Skeletal muscle cell (primary cell): ENCODE results near the gene KIF21B.
A peak's percentile ranks its signal among the peaks of the same experiment; 100 is the strongest.

Experiments
- DNase-seq: peaks from one replicate; pipeline ENCODE4 v3.0.0-alpha.2; 2010; ENCODE audit warnings: low read depth
- H3K4me3 ChIP-seq: 2 replicates; pipeline ENCODE4 v1.5.1; 2011; ENCODE audit warnings: low read depth, mild to moderate bottlenecking, control low read depth, low read length, moderate library complexity

KIF21B gene, protein sequence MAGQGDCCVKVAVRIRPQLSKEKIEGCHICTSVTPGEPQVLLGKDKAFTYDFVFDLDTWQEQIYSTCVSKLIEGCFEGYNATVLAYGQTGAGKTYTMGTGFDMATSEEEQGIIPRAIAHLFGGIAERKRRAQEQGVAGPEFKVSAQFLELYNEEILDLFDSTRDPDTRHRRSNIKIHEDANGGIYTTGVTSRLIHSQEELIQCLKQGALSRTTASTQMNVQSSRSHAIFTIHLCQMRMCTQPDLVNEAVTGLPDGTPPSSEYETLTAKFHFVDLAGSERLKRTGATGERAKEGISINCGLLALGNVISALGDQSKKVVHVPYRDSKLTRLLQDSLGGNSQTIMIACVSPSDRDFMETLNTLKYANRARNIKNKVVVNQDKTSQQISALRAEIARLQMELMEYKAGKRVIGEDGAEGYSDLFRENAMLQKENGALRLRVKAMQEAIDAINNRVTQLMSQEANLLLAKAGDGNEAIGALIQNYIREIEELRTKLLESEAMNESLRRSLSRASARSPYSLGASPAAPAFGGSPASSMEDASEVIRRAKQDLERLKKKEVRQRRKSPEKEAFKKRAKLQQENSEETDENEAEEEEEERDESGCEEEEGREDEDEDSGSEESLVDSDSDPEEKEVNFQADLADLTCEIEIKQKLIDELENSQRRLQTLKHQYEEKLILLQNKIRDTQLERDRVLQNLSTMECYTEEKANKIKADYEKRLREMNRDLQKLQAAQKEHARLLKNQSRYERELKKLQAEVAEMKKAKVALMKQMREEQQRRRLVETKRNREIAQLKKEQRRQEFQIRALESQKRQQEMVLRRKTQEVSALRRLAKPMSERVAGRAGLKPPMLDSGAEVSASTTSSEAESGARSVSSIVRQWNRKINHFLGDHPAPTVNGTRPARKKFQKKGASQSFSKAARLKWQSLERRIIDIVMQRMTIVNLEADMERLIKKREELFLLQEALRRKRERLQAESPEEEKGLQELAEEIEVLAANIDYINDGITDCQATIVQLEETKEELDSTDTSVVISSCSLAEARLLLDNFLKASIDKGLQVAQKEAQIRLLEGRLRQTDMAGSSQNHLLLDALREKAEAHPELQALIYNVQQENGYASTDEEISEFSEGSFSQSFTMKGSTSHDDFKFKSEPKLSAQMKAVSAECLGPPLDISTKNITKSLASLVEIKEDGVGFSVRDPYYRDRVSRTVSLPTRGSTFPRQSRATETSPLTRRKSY (N-terminal part only)

DNA sequence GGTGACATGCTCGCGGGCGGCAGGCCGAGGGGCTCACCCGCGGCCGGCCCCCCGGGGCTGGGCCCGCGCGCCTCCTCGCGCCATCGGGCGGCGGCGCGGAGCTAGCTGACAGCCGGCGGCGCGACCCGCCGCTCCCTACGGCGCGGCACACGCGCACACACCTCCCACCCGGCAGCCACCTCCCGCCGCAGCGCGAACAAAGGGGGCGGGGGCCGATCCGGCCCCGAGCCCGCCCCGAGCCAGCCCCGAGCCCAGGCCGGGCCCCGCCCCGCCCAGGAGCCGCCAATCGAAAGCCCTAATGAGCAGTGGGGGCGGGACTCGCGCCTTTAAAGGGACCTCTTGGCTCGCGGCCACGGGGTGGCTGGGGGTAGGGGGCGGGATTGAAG is at the start of gene KIF21B:
TSS of gene KIF21B (minus strand) at position 198 of the 386 bp plus-strand sequence. CDS start 331 bp downstream, outside the sequence.
- peak within 1 kb of the TSS; percentile 55 for H3K4me3 ChIP-seq
- no peak for DNase-seq

DNA sequence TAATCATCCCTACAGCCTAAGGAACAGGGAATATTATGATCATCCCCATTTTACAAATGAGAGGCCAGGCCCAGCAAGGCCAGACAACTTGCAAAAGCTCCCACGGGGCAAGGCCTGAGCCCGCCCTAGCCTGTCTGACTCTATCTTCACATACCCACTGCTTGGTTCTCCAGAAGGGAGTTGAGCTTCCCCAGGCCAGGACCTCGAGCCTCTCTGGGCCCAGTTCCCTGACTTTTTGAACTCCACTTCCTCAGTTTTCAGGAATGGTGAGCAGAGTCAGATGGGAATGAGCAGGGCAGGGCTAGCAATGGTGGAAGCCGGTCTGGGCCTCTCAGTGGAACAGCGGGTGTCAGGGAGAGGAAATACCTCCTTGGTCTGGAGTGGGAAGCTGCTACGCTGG is 49.4 kb upstream of the KIF21B start:
- DNase-seq = no peak
- H3K4me3 ChIP-seq = no peak overlapping the region

DNA sequence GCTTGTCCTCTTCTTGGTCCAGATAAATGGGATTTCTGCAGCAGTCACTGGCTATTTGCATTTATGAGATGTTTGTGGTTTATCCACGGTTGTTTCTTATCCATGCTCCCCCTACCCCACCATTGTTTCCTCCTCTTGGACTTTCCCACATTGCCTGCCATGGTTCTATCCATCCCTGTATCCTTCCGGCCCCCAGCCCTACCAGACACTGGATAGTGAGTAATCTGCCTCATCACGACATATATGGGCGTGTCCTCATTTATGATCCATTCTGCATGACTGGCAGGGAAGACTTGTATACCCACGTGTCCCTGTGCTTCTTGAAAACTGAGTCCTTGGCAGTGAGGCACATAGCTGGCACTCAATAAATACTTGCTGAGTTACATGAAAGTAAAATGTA is 48.6 kb upstream of the KIF21B start:
- no peak for DNase-seq
- H3K4me3 ChIP-seq = no peak overlapping the region

DNA sequence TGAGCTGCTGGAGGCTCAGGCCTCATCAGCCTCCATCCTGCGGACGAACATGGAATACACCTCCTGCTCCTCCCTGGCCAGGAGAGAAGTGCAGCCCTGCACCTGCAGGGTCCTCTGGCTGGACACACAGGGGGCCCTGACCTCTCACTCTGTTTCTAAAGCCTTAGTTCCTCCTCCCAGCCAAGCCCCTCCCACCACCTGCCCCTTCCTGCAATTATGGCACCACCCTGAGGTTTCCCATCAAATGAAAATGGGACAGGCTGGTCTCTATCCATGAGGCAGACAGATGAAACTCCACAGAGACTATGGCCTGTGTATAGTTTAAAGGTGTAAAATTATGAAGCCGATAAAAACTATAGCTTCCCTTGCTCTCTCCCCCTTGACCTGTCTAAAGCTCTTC is 46.1 kb upstream of the KIF21B start:
- no peak overlapping the region for H3K4me3 ChIP-seq
- no peak for DNase-seq

DNA sequence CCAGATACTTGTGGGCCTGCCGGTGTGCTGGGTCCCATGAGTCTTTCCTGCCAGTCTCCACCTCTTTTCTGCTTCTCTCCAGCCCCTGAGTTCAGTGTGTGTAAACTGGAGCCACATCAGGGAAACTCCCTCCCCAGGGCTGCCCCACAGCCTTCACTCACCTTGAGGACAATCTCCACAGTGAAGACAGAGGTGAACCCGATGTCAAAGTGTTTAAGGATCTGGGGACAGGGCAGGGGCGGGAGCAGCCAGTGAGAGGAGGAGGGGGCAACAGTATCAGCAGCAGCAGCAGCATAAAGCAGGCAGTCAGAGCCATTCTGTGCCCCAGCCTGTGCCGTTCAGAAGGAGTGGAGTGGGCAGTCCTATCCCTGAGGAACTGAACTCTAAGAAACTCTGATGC is 45.5 kb upstream of the KIF21B start:
- no peak for DNase-seq
- H3K4me3 ChIP-seq = no peak overlapping the region

DNA sequence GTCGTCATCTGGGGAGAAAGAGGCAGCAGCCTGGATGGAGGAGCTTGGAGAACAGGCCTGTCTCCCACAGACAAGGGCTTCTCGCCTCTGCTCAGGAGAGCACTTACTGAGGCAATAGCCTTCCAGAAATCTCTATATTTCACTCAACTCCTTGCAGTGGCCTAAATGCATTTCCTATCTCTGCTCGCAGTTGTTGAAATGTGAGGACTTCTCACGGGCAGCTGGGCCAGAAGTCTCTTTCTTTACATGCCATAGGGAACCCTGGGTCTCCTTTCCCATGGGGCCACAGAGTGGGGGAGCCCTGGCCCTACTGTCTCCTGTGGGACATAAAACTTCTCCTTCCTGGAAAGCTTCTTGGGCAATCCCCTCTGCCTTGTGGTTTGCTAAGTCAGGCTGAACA is 43.5 kb upstream of the KIF21B start:
- no peak for DNase-seq
- no peak overlapping the region for H3K4me3 ChIP-seq

DNA sequence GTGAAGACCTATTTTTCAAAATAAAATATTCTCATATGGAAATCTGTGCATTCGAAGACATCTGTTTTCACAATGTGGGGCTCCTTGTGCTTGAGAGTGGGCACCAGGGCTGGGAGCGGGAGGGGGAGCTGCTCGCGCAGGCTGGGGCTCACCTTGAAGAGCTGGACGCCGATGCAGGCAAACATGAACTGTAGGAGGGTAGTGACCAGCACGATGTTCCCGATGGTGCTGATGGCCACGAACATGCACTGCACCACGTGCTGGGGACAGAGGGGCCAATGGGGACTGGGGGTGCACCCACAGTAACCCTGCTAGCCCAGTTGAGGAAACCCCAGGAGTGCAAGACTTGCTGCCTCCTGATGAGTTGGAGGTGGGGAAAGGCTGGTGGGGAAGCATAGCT is 42.2 kb upstream of the KIF21B start:
- no peak for DNase-seq
- H3K4me3 ChIP-seq = no peak overlapping the region

DNA sequence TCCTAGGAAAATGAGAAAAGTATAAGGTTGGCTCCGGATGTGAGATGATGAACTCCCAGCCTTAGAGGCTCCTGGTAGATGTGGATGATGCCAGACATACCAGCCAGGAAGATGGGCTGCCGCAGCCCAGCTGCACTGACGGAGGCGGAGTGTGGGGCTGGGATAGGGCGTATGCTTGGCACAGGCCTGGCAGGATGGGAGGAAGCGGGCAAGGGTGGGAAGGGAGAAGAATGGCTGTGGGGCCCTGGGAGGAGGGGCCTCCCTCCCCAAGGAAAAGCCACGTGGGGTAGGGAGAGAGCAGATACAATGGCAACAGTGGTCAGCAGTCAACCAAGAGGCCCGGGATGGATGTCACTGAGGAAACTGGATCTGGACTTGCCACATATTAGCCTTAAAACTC is 41.3 kb upstream of the KIF21B start:
- no peak overlapping the region for H3K4me3 ChIP-seq
- no peak for DNase-seq

DNA sequence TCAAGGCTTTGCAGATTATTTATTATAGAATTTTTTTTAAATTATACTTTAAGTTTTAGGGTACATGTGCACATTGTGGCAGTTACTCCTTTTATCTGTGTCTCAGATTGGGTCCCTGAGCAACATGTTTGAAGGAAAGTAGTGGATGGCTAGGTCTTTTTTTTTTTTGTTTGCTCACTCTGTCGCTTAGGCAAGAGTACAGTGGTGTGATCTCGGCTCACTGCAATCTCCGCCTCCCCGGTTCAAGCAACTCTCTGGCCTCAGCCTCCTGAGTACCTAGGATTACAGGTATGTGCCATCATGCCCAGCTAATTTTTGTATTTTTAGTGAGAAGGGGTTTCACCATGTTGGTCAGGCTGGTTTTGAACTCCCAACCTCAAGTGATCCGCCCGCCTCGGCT is 39.6 kb upstream of the KIF21B start:
- H3K4me3 ChIP-seq = no peak overlapping the region
- no peak for DNase-seq

DNA sequence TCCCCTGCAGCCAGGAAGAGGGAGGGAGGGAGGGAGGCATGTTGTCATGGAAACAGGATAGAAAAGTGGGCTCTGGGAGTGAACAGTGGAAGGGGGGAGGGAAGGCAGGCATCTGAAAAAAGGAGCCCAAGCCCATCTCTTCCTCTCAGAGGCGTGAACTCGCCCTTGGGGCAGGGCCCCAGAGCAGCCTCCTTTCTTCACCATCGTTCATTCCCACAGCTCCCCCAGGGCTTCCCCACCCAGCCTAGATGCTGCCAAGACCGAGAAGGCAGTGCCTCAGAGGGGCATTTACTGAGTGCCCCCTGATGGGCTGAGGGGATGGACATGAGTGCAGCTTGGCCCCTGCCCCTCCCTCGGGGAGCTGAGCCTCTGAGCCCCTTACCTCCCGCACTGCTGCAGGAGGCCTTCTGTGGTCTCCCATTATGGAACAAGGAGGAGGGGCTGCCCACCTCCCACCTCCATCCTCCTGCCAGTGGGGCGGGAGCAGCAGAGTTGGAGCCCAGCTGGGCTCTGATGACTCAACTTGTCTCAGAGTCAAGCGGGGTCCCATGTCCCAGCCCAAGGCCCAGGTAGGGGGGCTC is 39.1 kb upstream of the KIF21B start:
- DNase-seq = no peak
- H3K4me3 ChIP-seq = no peak overlapping the region

DNA sequence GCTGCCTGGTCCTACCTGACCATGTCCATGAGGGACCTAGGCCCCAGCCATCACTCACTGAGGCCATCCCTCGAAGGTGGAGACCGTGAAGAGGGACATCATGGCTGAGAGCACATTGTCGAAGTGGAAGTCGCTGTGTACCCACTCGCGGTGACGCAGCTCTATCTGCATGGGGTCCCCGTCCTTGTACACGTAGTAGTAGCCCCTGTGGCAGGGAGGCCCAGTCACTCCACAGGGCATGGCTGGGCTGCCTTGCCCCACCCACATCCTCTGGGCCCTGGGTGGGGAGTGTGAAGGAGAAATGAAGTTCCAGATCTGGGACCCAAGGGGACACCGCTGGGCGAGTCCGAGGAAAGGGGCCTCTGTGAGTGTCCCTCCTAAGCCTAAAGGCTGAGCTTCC is 38.4 kb upstream of the KIF21B start:
- DNase-seq = no peak
- H3K4me3 ChIP-seq = no peak overlapping the region

DNA sequence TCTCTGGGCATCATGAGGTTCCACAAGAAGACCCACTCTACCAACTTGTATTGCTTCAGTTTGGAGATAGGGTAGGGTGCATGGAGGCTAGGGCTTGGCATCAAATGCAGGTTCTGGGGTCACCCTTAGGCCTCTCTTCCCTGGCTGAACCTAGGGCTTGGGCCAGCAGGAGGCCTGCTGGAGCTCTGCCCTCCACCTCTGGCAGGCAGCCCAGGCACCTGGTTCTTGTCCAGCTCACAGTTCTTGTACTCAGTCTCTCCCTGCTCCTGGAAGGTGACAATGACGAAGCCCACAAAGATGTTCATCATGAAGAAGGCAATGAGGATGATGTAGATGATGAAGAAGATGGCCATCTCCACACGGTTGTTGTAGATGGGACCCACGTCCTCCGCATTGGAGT is 37.5 kb upstream of the KIF21B start:
- H3K4me3 ChIP-seq = no peak overlapping the region
- DNase-seq = no peak

DNA sequence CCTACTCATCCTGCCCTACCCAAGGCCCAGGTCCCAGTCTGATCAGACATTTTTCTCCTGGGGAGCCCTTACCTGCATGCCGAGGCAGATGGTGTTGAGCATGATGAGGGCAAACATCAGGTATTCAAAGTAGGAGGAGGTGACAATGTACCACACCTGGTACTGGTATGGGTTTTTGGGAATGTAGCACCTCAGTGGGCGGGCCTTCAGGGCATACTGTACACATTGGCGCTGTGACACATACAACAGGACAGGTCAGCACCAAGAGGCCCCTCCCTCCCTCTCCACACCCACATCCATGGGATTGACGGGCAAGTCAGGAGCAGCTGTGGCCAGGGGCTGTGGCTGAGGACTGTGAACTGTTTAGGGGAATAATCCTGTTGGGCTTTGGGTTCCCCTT is 37.1 kb upstream of the KIF21B start:
- no peak overlapping the region for H3K4me3 ChIP-seq
- no peak for DNase-seq

DNA sequence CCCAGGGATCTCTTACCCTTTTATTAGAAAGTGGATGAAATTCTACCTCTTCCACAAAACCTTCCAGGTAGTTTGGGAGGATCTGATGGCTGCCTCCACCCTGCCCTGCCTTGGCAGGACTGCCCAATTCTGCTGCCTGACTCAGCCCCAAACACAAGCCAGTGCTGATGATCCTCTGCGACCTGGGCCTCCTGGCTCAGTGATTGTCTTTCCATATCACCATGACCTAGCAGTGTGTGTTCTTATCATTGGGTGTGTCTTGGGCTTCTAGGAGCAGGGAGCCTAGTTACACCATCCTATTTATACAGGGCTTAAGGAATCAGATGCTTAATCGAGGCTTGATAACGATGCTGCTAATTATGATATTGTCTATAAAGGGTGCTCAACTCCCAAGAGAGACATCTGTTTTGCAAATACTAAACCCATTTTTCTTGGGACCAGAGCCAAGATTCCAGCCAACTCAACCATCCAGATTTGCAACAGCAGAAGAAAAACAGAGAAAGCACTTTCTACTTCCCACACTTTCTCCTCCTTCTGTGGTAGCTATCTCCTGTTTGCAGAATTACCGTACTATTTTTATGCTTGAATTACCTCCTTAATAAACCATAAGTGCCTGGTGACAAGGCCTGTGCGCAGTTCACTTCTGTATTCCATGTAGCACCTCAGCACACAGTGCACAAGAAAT is 36.5 kb upstream of the KIF21B start:
- H3K4me3 ChIP-seq = no peak overlapping the region
- no peak for DNase-seq

DNA sequence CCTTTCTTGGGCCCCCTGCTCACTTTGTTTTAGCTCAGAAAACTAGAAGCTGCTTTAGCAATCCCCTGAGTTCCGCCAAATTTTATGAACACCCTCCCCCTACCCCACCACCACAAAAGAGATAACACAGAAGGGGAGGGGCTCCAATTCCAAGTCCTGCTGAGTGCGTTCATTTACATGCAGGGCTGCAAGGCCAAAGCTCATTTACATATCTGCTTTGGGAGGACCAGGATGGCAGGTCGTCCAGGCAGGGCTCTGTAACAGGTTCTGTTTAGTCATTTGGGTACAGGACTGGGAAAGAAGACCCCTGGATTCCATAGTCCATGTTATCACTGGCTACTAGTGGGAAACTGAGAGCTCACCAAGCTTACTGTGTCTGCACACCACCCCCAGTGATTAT is 35.9 kb upstream of the KIF21B start:
- no peak for DNase-seq
- no peak overlapping the region for H3K4me3 ChIP-seq

DNA sequence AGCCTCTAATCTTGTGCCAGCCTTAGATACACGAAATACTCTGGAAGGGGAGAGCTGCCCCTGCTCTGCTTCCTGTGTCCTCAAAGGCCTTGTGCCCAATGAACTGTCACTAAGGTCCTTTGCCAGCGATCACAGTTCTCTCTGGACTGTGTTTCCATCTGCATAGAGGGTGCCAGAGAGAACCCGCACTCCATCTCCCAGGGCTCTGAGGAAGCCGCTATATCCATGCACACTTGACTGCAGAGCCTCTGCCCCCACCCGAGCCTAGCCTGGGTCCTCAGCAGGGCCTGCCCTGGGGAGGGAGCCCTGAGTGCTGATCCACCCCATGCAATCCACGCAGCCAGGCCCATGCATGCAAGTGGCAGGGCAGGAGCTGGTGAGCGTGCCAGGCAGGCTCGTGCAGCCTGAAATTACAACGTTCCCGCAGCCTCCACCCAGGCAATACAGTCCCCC is 30.6 kb upstream of the KIF21B start:
- no peak for DNase-seq
- no peak overlapping the region for H3K4me3 ChIP-seq

DNA sequence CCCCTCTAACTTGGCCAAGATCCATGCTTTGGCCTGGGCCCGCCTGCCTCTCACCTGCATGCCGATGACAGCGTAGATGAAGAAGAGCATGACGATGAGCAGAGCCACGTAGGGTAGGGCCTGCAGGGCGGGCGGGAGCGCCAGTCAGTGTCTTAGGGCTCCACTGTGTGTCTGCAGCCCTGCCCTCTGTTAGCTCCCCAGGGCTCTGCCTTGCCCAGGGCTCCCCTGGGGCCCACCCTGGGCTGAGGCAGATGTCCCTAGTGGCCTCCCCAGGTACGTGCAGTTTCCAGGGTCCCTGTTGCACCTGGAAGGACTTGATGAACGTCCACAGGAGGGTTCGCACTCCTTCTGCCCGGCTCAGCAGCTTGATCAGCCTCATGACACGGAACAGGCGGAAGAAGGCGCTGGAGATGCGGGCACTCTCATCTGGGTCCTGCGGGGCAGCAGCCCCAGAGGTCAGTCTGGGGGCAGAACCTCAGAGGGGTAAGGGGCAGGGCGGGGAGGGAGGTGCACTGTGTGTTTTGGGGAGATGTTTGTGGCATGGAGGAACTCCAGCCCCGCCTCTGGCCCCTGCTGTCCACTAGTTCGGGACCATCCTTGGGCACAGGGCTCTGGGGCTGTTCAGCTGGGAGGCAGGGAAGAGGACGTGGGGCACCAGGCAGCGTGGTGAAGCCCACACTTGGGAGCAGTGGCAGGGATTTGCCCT is 29.8 kb upstream of the KIF21B start:
- no peak for DNase-seq
- no peak overlapping the region for H3K4me3 ChIP-seq

DNA sequence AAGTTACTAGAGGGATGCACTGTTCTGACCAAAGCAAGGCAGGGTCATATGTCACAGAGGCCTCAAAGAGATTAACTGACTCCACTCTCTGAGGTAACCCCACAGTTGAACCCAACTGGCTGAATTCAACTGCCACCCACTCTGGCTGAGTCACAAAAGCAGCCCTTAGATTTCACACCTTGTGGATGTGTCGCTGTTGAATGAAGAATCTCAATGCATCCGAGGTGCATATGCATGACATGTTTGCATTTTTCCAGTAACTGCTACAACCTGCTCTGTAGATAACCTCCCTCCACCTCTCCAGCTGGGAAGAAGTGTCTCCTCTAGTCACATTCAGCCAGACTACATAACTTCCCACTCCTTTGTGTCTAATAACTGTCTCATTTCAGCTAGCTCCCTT is 27.9 kb upstream of the KIF21B start:
- DNase-seq = no peak

More for the DNA sequence above, 27.9 kb upstream of the KIF21B start:
- no peak overlapping the region for H3K4me3 ChIP-seq
